Ectodermal cell (in vitro differentiated cells): ENCODE results near the gene FRMD5.

Source experiments
- H3K27ac ChIP-seq: 2 replicates; pipeline ENCODE4 v1.7.0; 2013; ENCODE audit warnings: mild to moderate bottlenecking, low read depth, low read length; ENCODE audit not compliant: insufficient read depth, poor library complexity, severe bottlenecking
- H3K27me3 ChIP-seq: 2 replicates; pipeline ENCODE4 v1.7.0; 2013; ENCODE audit warnings: mild to moderate bottlenecking, low read length; ENCODE audit not compliant: insufficient read depth, control insufficient read depth, poor library complexity, severe bottlenecking
- H3K36me3 ChIP-seq: one replicate; pipeline ENCODE4 v1.7.0; 2013; ENCODE audit warnings: low read length; ENCODE audit not compliant: control insufficient read depth, insufficient read depth
- H3K4me1 ChIP-seq: one replicate; pipeline ENCODE4 v1.7.0; 2013; ENCODE audit warnings: low read length; ENCODE audit not compliant: control insufficient read depth, insufficient read depth
- H3K4me3 ChIP-seq: 2 replicates; pipeline ENCODE4 v1.7.0; 2013; ENCODE audit warnings: low read depth, low read length, control low read depth; ENCODE audit not compliant: insufficient read depth
- H3K9me3 ChIP-seq: 2 replicates; pipeline ENCODE4 v1.7.0; 2013; ENCODE audit warnings: mild to moderate bottlenecking, low read length, moderate library complexity; ENCODE audit not compliant: control insufficient read depth
- WGBS, 2 experiments: methylation state at CpG; one replicate each; pipeline ENCODE4 v1.1.7; 2013; ENCODE audit warnings: missing lambda C conversion rate in 2 of 2; 5-methylcytosine and 5-hydroxymethylcytosine counted together

The FRMD5 gene

GRCh38 chr15:43889042-43889441 is 306.0 kb downstream of the FRMD5 start:
- WGBS, 2 experiments, result 93 to 96% methylated on average over 3 of the region's 3 CpGs

GRCh38 chr15:43887901-43888300 is 307.2 kb downstream of the FRMD5 start:
- H3K27me3 ChIP-seq, result no peaks in the 10 kb centered on the region
- no peaks in the 10 kb centered on the region for H3K9me3 ChIP-seq
- no peaks in the 10 kb centered on the region for H3K4me1 ChIP-seq
- 92 to 93% methylated on average over 5 of the region's 5 CpGs for WGBS, 2 experiments
- H3K27ac ChIP-seq, result no peak overlapping the region
- H3K4me3 ChIP-seq, result no peak overlapping the region
- H3K36me3 ChIP-seq, result peaks cover 4% of the 10 kb centered on the region

More at GRCh38 chr15:43889042-43889441, 306.0 kb downstream of the FRMD5 start:
- Histone ChIP-seq H3K27me3 (no peaks in the 10 kb centered on the region), H3K4me3 (no peak overlapping the region), H3K36me3 (peaks cover 4% of the 10 kb centered on the region), H3K4me1 (no peaks in the 10 kb centered on the region), H3K27ac (no peak overlapping the region), H3K9me3 (no peaks in the 10 kb centered on the region)

- Histone ChIP-seq H3K4me1 (no peaks in the 10 kb centered on the region), H3K27ac (no peak overlapping the region), H3K4me3 (no peak overlapping the region), H3K9me3 (no peaks in the 10 kb centered on the region), H3K36me3 (peaks cover 4% of the 10 kb centered on the region), H3K27me3 (no peaks in the 10 kb centered on the region)
- WGBS, 2 experiments, result 95 to 98% methylated on average over 4 of the region's 4 CpGs
Measured at GRCh38 chr15:43886558-43886957, 308.5 kb downstream of the FRMD5 start.

GRCh38 chr15:43883571-43883970 is 311.5 kb downstream of the FRMD5 start:
- 96 to 98% methylated on average over 3 of the region's 3 CpGs for WGBS, 2 experiments
- Histone ChIP-seq H3K4me3 (no peak overlapping the region), H3K27ac (no peak overlapping the region), H3K36me3 (peaks cover 4% of the 10 kb centered on the region), H3K4me1 (peaks cover 19% of the 10 kb centered on the region), H3K27me3 (no peaks in the 10 kb centered on the region), H3K9me3 (no peaks in the 10 kb centered on the region)

GRCh38 chr15:43881944-43882343 is 313.1 kb downstream of the FRMD5 start:
- Histone ChIP-seq H3K4me3 (no peak overlapping the region), H3K27ac (no peak overlapping the region), H3K36me3 (peaks cover 4% of the 10 kb centered on the region), H3K9me3 (no peaks in the 10 kb centered on the region), H3K27me3 (no peaks in the 10 kb centered on the region), H3K4me1 (peaks cover 19% of the 10 kb centered on the region)
- 82 to 83% methylated on average over 7 of the region's 7 CpGs for WGBS, 2 experiments

GRCh38 chr15:43881245-43881644 is 313.8 kb downstream of the FRMD5 start:
- peaks cover 19% of the 10 kb centered on the region for H3K4me1 ChIP-seq
- peaks cover 4% of the 10 kb centered on the region for H3K36me3 ChIP-seq
- H3K9me3 ChIP-seq, result no peaks in the 10 kb centered on the region
- WGBS, 2 experiments, result 90 to 92% methylated on average over 4 of the region's 4 CpGs
- peak overlapping the region; percentile 17 for H3K27ac ChIP-seq
- no peaks in the 10 kb centered on the region for H3K27me3 ChIP-seq
- no peak overlapping the region for H3K4me3 ChIP-seq

- peaks cover 19% of the 10 kb centered on the region for H3K4me1 ChIP-seq
- no peak overlapping the region for H3K4me3 ChIP-seq
- peak overlapping the region; percentile 17 for H3K27ac ChIP-seq
- H3K36me3 ChIP-seq, result peaks cover 4% of the 10 kb centered on the region
- H3K27me3 ChIP-seq, result no peaks in the 10 kb centered on the region
- no peaks in the 10 kb centered on the region for H3K9me3 ChIP-seq
- 62 to 72% methylated on average over 5 of the region's 5 CpGs for WGBS, 2 experiments
Measured at GRCh38 chr15:43880406-43881194, 314.5 kb downstream of the FRMD5 start.

- no peak overlapping the region for H3K4me3 ChIP-seq
- H3K27me3 ChIP-seq, result no peaks in the 10 kb centered on the region
- no peaks in the 10 kb centered on the region for H3K9me3 ChIP-seq
- peaks cover 4% of the 10 kb centered on the region for H3K36me3 ChIP-seq
- 94 to 97% methylated on average over 15 of the region's 15 CpGs for WGBS, 2 experiments
- H3K27ac ChIP-seq, result no peak overlapping the region
- peaks cover 19% of the 10 kb centered on the region for H3K4me1 ChIP-seq
Measured at GRCh38 chr15:43879386-43880355, 315.4 kb downstream of the FRMD5 start.

- WGBS, 2 experiments, result 95 to 97% methylated on average over 2 of the region's 2 CpGs
- no peak overlapping the region for H3K4me3 ChIP-seq
- H3K4me1 ChIP-seq, result peaks cover 19% of the 10 kb centered on the region
- H3K27me3 ChIP-seq, result no peaks in the 10 kb centered on the region
- H3K27ac ChIP-seq, result no peak overlapping the region
- H3K9me3 ChIP-seq, result no peaks in the 10 kb centered on the region
- H3K36me3 ChIP-seq, result no peaks in the 10 kb centered on the region
Measured at GRCh38 chr15:43878446-43878845, 316.6 kb downstream of the FRMD5 start.

- Histone ChIP-seq H3K9me3 (no peaks in the 10 kb centered on the region), H3K4me1 (peaks cover 19% of the 10 kb centered on the region), H3K36me3 (no peaks in the 10 kb centered on the region), H3K27me3 (no peaks in the 10 kb centered on the region), H3K4me3 (no peak overlapping the region), H3K27ac (no peak overlapping the region)
- 88 to 95% methylated on average over 4 of the region's 4 CpGs for WGBS, 2 experiments
Measured at GRCh38 chr15:43877371-43877770, 317.7 kb downstream of the FRMD5 start.
